GM21737 (cell line): ENCODE results near the gene TMEM87B.
A peak's percentile ranks its signal among the peaks of the same experiment; 100 is the strongest.
"Not testable (repeated sequence)": the region's sequence is repeated elsewhere in the genome, so short reads cannot be mapped to it uniquely, and the experiment has no call there.

Experiments
- ATAC-seq: cut with Tn5 transposase; IDR thresholded peaks from one replicate; pipeline ENCODE4 v1.9.1; 2021; ENCODE audit warnings: mild to moderate bottlenecking, moderate library complexity; ENCODE audit not compliant: unreplicated experiment

The TMEM87B gene

GRCh38 chr2:112032689-112033465 is 22.2 kb upstream of the TMEM87B start:
- ATAC-seq: no peak

DNA sequence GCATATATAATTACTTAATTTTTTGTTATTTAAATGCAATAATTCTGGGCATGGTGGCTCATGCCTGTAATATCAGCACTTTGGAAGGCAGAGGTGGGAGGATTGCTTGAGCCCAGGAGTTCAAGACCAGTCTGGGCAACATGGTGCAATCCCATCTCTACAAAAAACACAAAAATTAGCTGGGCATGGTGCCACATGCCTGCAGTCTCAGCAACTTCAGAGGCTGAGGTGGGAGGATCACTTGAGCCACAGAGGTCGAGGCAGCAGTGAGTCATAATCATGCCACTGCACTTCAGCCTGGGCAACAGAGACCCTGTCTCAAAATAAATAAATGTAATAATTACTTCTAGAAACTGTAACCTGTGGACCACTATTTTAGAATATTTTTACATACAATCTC is 21.5 kb upstream of the TMEM87B start:
- no peak for ATAC-seq

- ATAC-seq: no peak
Observed at GRCh38 chr2:112034924-112035323, 20.1 kb upstream of the TMEM87B start.

- no peak for ATAC-seq
Observed at GRCh38 chr2:112035786-112036185, 19.3 kb upstream of the TMEM87B start.

DNA sequence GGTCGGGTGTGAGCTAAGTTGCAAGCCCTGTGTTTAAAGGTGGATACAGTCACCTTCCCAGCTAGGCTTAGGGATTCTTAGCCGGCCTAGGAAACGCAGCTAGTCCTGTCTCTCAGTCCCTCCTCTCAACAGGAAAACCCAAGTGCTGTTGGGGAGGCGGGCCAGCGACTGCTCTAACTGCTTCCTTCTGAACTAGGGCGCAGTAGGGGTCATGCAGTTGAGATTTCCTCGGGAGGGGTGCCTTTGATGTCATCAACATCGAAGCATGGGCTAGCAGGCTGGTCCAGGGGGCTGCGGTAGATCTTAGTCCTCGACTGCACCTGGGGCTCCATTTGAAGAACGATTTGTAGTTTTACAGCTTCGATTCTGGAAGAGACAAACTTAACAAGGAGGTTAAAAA is 15.5 kb upstream of the TMEM87B start:
- not testable (repeated sequence) for ATAC-seq

DNA sequence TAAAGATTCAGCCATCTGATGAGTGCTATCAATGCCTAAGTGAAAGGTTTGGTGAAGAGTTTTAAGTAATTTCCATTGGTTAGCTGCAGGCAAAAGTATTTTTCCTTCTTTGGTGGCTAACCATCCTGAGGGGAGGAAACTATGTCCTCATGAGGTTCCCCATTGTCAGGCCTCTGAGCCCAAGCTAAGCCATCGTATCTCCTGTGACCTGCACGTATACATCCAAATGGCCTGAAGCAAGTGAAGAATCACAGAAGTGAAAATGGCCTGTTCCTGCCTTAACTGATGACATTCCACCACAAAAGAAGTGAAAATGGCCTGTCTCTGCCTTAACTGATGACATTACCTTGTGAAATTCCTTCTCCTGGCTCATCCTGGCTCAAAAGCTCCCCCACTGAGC is 15.0 kb upstream of the TMEM87B start:
- not testable (repeated sequence) for ATAC-seq

DNA sequence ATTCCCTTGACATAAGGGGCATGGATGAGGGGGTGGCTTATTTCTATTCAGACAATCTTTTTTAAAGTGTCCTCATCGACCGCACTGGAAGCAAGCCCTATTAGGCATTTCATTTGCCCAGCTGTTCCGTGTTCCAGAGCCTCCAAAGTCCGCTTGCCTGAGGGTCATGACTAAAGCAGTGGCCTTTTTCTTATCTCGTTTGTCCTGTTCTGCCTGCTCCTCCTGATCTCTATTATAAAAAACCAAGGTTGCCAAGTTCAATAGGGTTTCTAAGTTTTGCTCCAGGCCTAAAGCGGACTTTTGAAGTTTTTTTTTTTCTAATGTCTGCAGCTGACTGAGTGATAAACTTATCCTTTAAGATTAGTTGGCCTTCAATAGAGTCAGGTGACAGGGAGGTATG is 13.6 kb upstream of the TMEM87B start:
- ATAC-seq: not testable (repeated sequence)

DNA sequence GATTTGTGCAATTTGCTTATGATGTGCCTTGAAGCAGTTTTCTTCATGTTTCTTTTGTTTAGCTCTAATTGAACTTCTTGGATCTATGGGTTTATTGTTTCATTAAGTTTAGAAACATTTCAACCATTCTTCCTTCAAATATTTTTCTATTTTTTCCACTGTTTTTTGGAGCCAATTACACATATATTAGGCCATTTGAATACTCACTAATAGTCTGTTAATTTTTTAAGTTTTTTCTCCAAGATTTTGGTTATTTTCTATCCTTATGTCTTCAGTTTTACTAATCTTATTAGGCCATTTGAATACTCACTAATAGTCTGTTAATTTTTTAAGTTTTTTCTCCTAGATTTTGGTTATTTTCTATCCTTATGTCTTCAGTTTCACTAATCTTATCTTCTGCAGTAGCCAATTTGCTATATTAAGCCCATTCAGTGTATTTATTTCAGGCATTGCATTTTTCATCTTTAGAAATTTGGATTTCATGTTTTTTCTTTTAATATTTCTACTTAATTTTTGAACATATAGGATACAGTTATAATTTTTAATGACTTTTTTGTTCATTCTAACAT is 9.5 kb upstream of the TMEM87B start:
- no peak for ATAC-seq

GRCh38 chr2:112046231-112046630 is 8.8 kb upstream of the TMEM87B start:
- no peak for ATAC-seq

DNA sequence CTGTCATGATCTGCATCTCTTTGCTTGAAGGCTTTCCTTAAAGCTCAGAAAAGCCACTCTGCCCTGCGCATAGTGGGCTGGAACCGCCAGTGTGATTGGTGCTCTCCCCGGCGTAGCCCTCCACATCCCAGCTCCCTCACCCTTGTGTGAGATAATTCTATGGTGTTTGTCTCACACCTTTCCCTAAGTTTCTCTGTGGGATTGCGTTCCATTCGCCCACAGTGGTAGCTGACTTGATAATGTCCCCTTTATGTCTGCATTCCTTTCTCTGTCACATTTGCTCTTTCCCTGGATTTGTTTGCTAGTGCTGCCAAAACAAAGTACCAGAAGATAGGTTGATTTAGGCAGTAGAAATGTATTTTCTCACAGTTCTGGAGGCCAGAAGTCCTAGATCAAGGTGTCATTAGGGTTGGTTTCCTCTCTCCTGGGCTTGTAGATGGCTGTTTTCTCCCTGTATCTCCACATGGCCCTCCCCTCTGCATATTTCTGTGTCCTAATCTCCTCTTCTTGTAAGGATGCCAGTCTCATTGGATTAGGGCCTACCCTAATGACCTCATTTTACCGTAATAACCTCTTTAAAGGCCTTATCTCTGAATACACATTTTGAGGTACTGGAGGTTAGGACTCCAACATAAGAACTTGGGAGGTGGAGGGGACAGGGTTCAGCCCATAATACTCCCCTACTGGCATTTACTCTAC is 7.4 kb upstream of the TMEM87B start:
- ATAC-seq: no peak

GRCh38 chr2:112048236-112048592 is 6.9 kb upstream of the TMEM87B start:
- no peak for ATAC-seq

GRCh38 chr2:112048887-112049286 is 6.2 kb upstream of the TMEM87B start:
- ATAC-seq: no peak

- ATAC-seq: no peak
Observed at GRCh38 chr2:112050316-112050715, 4.8 kb upstream of the TMEM87B start.

- ATAC-seq: peak; percentile 58
Observed at GRCh38 chr2:112053917-112054846, 887 bp upstream of the TMEM87B start.

DNA sequence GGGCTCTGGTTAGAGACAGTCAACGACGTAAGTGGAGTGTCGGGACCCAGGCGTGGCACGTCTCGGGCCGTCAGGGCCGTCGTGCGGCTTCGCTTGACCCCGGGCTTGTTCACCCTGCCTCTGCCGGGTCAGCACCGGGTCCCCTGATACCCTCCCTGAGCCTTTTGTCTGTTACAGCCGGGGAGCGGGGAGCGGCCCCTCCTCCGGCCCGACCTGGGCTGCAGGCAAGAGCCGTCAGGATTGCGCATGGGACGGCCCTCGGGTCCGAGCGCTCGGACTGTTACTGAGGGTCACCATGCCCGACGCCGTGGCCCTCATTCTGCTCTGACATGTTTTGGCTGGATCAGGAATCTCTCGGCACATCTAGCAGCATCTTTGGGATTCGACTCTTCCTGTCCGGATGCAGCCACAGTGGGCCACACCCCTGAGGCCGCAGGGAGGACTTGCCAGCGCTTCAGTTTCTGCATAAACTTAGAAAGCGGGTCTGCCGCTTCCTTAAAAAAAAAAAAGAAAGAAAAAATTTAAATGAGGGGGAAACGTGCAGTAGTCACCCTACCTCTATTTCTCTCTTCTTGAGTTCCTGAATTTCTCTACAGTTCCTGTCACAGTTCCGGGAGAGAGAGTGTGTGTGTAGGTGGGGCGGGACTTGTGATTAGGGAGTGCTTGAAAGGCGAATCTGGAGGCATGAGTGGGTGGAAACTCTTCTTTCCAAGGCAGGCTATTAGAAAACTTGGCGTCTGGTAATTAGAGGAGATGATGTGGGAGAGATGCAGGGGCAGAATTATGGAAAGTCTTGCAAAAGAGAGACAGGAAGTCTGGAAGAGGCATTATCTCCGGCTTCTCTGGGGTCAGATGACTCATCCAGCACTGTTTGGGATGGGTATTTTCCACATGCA is 909 bp downstream of the TMEM87B start:
- ATAC-seq: peak; percentile 0

- ATAC-seq: no peak
Observed at GRCh38 chr2:112056626-112056987, 1.5 kb downstream of the TMEM87B start.

DNA sequence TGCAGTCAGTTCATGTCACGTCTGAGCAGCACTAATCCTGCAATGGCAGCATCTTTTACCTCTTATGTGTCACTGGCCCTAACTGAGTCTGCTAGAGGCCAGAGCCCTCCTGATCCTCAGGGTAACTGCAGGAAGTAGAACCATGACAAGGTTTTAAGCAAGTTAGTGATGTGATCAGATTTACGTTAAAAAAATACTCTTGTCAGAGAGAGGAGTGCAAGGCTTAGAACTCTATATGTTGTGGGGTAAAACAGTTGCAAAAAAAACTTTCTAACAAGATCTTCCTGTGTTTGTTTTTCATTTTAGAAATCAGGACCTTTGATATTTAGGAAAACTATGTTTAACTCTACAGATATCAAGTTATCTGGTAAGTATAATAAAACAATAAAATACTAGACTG is 4.6 kb downstream of the TMEM87B start:
- no peak for ATAC-seq

GRCh38 chr2:112061299-112061698 is 6.2 kb downstream of the TMEM87B start:
- no peak for ATAC-seq

DNA sequence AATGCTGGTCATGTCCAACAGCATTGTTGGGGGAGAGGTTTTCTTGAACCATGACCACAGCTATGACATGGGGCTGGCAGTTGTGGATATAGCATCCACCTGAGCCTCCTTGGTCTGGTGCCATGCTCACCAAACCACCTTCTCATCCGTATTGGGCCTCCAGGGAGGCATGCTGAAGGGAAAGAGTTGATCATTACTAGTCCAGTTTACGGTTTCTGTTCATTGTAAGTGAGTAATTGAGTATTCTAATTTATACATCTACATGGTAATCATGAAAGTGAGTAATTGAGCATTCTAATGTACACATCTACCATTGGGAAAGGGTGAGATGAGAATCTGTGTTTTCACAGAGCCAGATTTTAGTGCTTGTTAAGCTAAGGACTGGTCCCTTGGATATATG is 6.8 kb downstream of the TMEM87B start:
- no peak for ATAC-seq

DNA sequence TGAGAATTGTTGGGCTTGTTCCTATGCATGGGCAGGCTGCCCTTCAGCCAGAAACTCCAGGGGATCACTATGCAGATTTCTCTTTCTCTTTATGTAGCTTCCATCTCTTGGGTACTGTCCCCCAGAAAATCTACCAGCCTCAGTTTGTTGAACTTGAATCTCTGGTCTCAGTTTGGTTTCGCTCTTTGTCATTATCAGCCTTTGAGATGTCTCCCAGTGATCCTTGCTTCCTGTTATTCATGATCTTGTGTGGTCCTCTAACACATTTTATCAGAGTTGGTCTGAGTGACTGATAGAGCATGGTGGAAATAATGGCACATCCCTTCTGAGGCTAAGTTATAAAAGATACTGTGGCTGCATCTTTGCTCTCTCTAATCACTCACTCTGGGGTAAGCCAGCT is 7.8 kb downstream of the TMEM87B start:
- ATAC-seq: no peak
